PC-9 (cell line): ENCODE data around the gene FILIP1L. TPM values are rescaled to one million over a fixed set of nuclear protein-coding genes. Genes with fewer than 3 reads are reported as not detected.
A peak's percentile ranks its signal among the peaks of the same experiment; 100 is the strongest.

Source experiments
- BruUV-seq: library from RNA; stranded (reverse); fragments of 400-500 nt; replicated peaks from 2 replicates; lab custom pipeline; 2021; lab: Mats Ljungman, UMichigan
- CTCF ChIA-PET: fragments of 300-600 bp; sonication (Branson Sonifier 250); formaldehyde crosslinking; loops from one replicate; lab custom pipeline; 2022; ENCODE audit warnings: antibody characterized with exemption; lab: Charles Lee
- POLR2A ChIA-PET: fragments of 300-600 bp; sonication (Branson Sonifier 250); formaldehyde crosslinking; loops from one replicate; lab custom pipeline; 2022; ENCODE audit warnings: antibody characterized with exemption; ENCODE audit not compliant: unreplicated experiment; lab: Charles Lee
- DNase-seq, 2 experiments: peaks; one replicate each; pipeline versions ENCODE4 v3.0.0 to v3.0.0-alpha.2; 2015 to 2022; ENCODE audit warnings: mixed read lengths in 1 of 2
- H2AFZ ChIP-seq: fragments of 200-600 bp; sonication (generic); 2 replicates; pipeline ENCODE4 v1.8.1; 2017; ENCODE audit warnings: antibody characterized with exemption
- H3F3A ChIP-seq: fragments of 200-600 bp; sonication (generic); 2 replicates; pipeline ENCODE4 v1.8.1; 2017; ENCODE audit warnings: antibody characterized with exemption, mild to moderate bottlenecking, low read depth; ENCODE audit not compliant: insufficient read depth
- H3K27ac ChIP-seq: fragments of 200-600 bp; sonication (generic); 2 replicates; pipeline ENCODE4 v1.6.1; 2016; ENCODE audit warnings: mixed run types
- H3K27me3 ChIP-seq: fragments of 200-600 bp; sonication (generic); 2 replicates; pipeline ENCODE4 v1.6.1; 2016; ENCODE audit warnings: low read depth, mixed run types; ENCODE audit not compliant: insufficient read depth
- H3K36me3 ChIP-seq: fragments of 200-600 bp; sonication (generic); 2 replicates; pipeline ENCODE4 v1.6.1; 2016; ENCODE audit warnings: low read depth, mixed run types
- H3K4me1 ChIP-seq: fragments of 200-600 bp; sonication (generic); replicated peaks from 2 replicates; pipeline ENCODE4 v1.6.1; 2016; ENCODE audit warnings: mixed run types; ENCODE audit not compliant: insufficient read depth
- H3K4me2 ChIP-seq: fragments of 200-600 bp; sonication (generic); 2 replicates; pipeline ENCODE4 v1.6.1; 2017; ENCODE audit warnings: mixed run types
- H3K4me3 ChIP-seq: fragments of 200-600 bp; sonication (generic); 2 replicates; pipeline ENCODE4 v1.6.1; 2016; ENCODE audit warnings: mixed run types
- H3K79me2 ChIP-seq: fragments of 200-600 bp; sonication (generic); 2 replicates; pipeline ENCODE4 v1.6.1; 2017; ENCODE audit warnings: low read depth, mixed run types
- H3K9me2 ChIP-seq: fragments of 200-600 bp; sonication (generic); 2 replicates; pipeline ENCODE4 v1.8.1; 2017; ENCODE audit warnings: mild to moderate bottlenecking; ENCODE audit not compliant: insufficient read depth
- H3K9me3 ChIP-seq: fragments of 200-600 bp; sonication (generic); 2 replicates; pipeline ENCODE4 v1.8.1; 2016; ENCODE audit warnings: low read depth; ENCODE audit not compliant: insufficient read depth
- H4K20me1 ChIP-seq: fragments of 200-600 bp; sonication (generic); 2 replicates; pipeline ENCODE4 v1.8.1; 2017; ENCODE audit not compliant: insufficient read depth
- CTCF ChIP-seq: fragments of 200-600 bp; sonication (generic); conservative IDR thresholded peaks from 2 replicates; pipeline ENCODE4 v1.6.1; 2017; ENCODE audit warnings: mixed run types, antibody characterized with exemption, mild to moderate bottlenecking, moderate library complexity
- EZH2 ChIP-seq: fragments of 200-600 bp; sonication (generic); IDR thresholded peaks from 2 replicates; pipeline ENCODE4 v1.8.0; 2017; ENCODE audit warnings: antibody characterized with exemption, low read depth
- intact Hi-C: fragments of 100-400 bp; cut with micrococcal nuclease; formaldehyde crosslinking; loops from one replicate; pipeline ENCODE4 v1.10.0; 2022; ENCODE audit not compliant: unreplicated experiment
- total RNA-seq: library from RNA; stranded (reverse); gene quantifications from 2 replicates; pipeline ENCODE4 v1.2.3, GENCODE V29; 2021

FILIP1L gene
- total RNA-seq, 1 experiment from 2014 or later = 16.8 TPM

DNA sequence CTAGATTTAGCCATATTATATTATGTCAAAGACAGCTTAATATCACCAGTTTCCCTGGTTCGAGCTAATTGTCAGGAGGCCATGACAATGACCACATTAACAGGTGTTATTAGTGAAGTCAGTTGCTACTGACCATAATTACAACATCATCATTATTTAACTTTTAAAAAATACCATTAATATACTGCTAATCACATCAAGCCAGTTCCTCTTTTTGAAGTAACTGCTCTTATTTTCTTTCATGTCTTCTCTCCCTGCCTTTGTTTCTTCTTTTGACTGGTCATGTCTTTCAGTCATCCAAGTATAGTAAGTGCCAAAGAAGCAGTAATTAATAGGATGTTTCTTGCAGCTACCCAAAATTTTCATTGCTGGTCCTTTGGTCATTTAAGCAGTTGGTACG is 235.0 kb downstream of the FILIP1L start:
- no peaks in the 10 kb centered on the region for H4K20me1 ChIP-seq
- no peaks in the 10 kb centered on the region for H3K9me3 ChIP-seq
- no peak overlapping the region for H2AFZ ChIP-seq
- DNase-seq = no peak
- peaks cover 32% of the 10 kb centered on the region for H3K79me2 ChIP-seq
- no peaks in the 10 kb centered on the region for H3K9me2 ChIP-seq
- TF ChIP-seq CTCF = no peak
- TF ChIP-seq EZH2 = no peak
- peaks cover 12% of the 10 kb centered on the region; the same call in 1 of the 2 replicates for H3F3A ChIP-seq
- CTCF ChIA-PET = interaction anchor here (0.6 kb wide), 1 partner anchor 189 kb away, joined by 4 read pairs; no protein-coding TSS in a partner anchor
- H3K36me3 ChIP-seq = no peaks in the 10 kb centered on the region
- POLR2A ChIA-PET = interaction anchor here (0.6 kb wide), 1 partner anchor 296 kb away, joined by 4 read pairs; no protein-coding TSS in a partner anchor
- intact Hi-C loops = no loop called here
- BruUV-seq = no TSS peak
- no peaks in the 10 kb centered on the region for H3K27me3 ChIP-seq
- H3K4me3 ChIP-seq = no peak overlapping the region
- H3K4me2 ChIP-seq = no peak overlapping the region
- H3K27ac ChIP-seq = no peak overlapping the region
- peaks cover 36% of the 10 kb centered on the region for H3K4me1 ChIP-seq

- Histone ChIP-seq H3K9me2 (no peaks in the 10 kb centered on the region), H3F3A (peaks cover 12% of the 10 kb centered on the region; the same call in 1 of the 2 replicates), H3K9me3 (no peaks in the 10 kb centered on the region), H4K20me1 (no peaks in the 10 kb centered on the region), H3K27ac (peak overlapping the region; percentile 60), H3K36me3 (no peaks in the 10 kb centered on the region), H3K27me3 (no peaks in the 10 kb centered on the region), H2AFZ (no peak overlapping the region), H3K79me2 (peaks cover 44% of the 10 kb centered on the region), H3K4me2 (peak overlapping the region; percentile 81), H3K4me1 (peaks cover 48% of the 10 kb centered on the region), H3K4me3 (no peak overlapping the region)
- peak in 1 of 2 experiments; percentile 86 for DNase-seq
- ChIA-PET CTCF (interaction anchor here (0.5 kb wide), 1 partner anchor 581 kb away, joined by 3 read pairs; no protein-coding TSS in a partner anchor), POLR2A (interaction anchor here (0.5 to 0.7 kb wide), 3 partner anchors 11 to 523 kb away, joined by 3 to 4 read pairs (median 3); partner anchors contain the start of genes LNP1 and TOMM70)
- TF ChIP-seq CTCF (no peak), EZH2 (no peak)
- intact Hi-C loops = no loop called here
- no TSS peak for BruUV-seq
Observed at GRCh38 chr3:99878005-99878404, 236.3 kb downstream of the FILIP1L start.

DNA sequence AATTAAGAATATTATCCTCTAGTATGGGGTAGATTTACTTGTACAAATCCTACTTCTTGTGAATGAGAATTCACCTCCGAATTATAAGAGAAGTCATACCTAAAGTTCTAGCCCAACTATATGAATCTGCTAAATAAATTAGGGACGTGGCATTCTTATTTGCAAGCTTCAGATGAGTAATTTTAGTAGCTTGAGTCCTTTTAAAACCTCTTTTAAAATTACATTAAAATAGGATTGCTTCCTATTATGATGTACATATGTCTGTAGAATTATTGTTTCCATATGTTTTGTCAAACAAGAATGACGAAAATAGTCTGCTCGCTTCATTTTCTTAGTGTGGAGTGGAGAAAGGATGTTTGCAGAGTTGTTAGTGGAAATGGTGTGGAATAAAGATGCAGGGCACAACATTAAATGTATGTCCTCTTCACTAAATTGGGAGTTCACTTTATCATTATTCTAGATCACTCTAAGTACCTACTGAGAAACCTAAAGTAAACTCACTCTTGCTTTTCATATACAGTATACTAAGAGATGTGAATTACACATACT is 237.2 kb downstream of the FILIP1L start:
- no peak overlapping the region for H3K4me3 ChIP-seq
- H3F3A ChIP-seq = peaks cover 12% of the 10 kb centered on the region; the same call in 1 of the 2 replicates
- no peaks in the 10 kb centered on the region for H3K36me3 ChIP-seq
- POLR2A ChIA-PET = interaction anchor here (0.5 to 0.7 kb wide), 3 partner anchors 12 to 616 kb away, joined by 3 to 4 read pairs (median 4); no protein-coding TSS in a partner anchor
- no peaks in the 10 kb centered on the region for H3K9me2 ChIP-seq
- no peak for DNase-seq
- no peaks in the 10 kb centered on the region for H3K27me3 ChIP-seq
- peak overlapping the region; percentile 60 for H3K27ac ChIP-seq
- no peaks in the 10 kb centered on the region for H3K9me3 ChIP-seq
- peak overlapping the region; percentile 89 for H2AFZ ChIP-seq
- no peaks in the 10 kb centered on the region for H4K20me1 ChIP-seq
- CTCF ChIA-PET = no interaction called here
- intact Hi-C loops = loop anchor here (2.0 kb wide), 1 partner anchor 34 kb away; no protein-coding TSS in a partner anchor
- peak overlapping the region; percentile 81 for H3K4me2 ChIP-seq
- BruUV-seq = no TSS peak
- peaks cover 53% of the 10 kb centered on the region for H3K79me2 ChIP-seq
- peaks cover 57% of the 10 kb centered on the region for H3K4me1 ChIP-seq
- TF ChIP-seq CTCF (no peak), EZH2 (no peak)
